Stimulated activated CD4-positive, alpha-beta T cell treated with anti-CD3 and anti-CD28 coated beads, Interleukin-15, amount 100 ng/mL, for 1 hour (primary cell): ENCODE measurements around the gene IRF2BP2.

Source experiments
- DNase-seq, 2 donors: peaks; one replicate each; pipeline ENCODE4 v3.0.0-alpha.2; 2020; ENCODE audit warnings: low read depth in 1 of 2, low spot score in 1 of 2

Gene IRF2BP2

DNA sequence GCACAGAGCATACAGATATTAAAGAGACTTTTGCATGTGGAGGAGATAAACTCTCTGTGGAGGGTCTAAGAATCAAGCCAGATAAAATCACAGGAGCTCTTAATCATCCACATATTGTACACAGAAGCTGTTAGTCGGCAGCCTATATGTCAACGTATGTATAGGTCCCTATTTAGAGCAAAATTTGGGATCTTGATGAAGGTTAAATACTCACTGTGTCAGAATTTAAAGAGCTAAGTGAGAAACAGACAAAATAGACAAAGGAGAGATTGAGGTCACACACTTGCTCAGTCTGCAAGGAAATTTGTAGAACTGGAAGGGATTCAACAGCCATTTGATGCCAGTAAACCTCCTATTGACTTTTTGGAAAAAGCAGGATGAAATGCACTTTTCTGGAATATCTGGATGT lies 4.1 kb upstream of the IRF2BP2 start:
- DNase-seq, result no peak

DNA sequence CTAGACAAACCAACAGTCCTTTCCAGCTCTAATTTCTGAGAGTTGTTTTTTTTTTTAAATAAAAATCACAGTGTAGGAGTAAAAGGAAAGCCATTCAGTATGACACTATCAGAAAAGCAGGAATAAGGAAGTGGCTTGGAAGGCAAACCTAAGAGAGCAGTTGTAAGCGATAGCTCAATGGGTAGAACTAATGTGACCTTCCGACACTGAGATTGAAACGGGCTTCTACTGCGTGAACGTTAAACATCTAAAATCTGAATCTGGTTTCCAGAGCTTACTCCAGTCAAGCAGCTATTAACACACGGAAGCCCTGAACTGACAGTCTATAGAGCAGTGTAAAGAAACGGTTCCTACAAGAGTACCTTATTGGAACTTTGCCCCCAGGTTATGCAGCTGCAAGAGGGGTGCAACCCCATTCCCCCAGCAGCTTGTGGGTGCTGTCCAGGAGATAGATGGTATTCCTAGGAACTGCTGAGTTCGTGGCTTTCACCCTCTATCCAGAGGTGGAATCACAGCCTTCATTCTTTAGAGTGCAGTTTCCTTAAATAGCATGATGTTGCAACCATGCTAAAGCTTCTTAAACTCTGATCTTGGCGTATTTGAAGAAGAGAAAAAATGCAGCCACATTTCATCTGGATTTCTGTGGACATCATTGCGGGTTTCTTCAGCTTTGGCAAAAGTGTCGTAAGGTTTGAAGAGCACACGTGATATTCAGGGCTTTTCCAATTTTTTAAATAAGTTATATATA lies 3.3 kb upstream of the IRF2BP2 start:
- no peak for DNase-seq

DNA sequence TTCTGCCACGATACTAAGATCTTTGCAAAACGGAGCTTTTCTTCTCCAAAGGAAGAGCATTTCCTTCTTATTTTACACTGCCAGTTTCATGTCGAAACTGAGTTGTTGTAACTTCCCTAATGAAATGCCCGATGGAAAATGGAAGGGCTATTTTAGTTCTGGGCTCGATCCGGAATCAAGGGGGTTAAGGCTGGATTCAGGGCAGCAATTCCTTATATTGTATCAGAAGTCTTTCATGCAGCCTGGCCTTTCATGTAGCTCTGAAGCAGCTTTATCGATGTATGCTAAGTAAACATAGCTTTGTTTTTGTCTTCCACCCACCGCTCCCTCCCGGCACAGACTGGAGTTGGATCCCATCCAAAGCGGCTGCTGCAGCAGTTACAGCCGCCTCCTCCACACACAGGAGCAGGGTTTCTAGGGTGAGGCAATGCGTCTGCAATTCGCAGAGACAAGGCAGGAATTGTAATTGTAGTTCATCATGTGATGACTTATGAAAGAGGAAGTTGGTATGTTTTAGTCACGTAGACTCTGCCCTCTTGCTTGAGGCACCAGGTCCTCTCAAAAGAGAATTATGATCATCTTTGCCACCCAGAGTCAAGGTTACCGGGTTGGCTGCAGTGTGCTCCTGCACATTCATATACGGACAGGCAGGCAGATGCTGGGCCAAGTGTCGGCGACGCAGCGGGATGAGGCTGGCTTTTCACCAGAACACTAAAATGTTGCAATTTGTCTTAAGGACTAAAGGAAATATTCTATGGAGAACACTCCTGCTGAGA lies 2.6 kb upstream of the IRF2BP2 start:
- peak; percentile 35 to 44 for DNase-seq

DNA sequence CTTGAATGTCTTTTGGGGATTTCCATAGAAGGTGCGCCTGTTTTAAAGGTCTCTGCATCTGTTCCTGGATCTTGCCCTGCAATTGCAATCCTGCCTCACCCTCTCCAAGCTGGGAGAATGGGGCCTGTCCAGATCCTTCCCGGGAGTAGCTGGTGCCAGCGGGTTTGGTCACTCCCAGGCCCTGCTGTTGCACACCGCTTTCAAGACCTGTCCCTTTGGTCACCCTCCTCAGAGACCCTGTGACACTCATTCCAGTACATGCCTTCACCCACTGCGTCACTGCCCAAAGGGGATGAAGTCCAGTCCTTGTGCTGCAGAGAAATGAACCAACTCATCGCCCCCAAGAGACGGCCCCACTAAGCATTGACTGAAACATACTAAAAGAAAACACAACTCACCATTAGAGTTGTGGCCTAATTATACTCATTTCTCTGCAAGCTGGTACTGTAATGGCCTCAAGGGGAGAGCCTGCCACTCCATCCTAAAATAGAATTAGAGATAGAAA lies 1.9 kb upstream of the IRF2BP2 start:
- DNase-seq, result no peak

DNA sequence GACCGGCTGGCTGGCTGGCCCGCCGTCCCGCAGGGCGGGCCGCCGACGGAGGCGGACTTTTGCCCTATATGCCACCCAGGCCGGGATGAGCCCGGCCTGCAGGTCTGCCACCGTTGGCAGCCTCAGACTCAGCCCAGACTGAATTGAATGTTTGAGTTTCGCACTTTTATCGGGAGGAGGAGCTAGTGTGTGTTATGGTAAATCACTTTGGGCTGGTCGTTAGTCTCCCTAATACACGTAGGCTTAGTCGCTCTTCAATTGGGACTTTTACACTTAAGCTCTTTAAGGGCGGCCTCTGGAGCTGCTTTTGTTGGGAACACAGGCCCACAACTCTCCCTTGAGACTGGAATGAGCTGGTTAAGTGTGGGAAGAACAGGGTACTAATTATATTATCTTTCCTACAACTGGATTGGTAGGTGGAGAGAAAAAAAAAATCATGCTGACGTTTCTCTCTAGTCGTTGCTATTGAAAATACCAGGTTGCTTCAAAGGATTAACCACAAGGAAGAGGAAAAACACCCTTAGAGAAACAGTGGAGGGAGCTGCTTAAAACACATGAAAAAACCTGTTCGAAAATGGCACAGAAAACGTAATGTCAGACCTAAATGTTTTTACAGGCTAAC lies 1.4 kb upstream of the IRF2BP2 start:
- DNase-seq, result no peak

DNA sequence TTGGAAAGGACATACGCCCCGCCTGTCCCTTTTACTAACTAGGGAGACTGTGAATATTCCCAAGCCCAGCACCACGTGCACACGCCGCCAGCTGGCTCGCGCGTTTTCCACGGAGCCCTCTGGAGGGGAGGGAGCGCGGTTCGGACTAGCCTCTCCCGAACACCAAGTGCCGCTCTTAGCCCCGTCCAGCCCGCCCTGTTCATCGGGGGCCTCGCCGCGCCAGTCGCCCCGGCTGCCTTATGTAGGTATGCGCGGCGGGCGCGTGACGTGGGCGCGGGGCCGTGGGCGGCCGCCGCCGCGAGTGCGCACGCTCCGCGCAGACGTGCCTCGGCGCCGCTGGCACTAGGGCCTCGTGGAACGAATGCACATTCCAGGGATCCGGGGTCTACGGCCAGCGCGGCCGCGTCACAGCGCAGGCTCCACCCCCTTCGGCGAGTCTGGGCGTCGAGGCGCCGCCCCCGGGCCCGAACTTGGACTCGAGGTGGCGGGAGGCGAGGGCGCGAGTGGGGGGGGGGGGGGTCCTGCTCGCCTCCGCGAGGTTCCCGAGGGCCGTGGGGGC lies 767 bp upstream of the IRF2BP2 start:
- peak; percentile 74 to 84 for DNase-seq

DNA sequence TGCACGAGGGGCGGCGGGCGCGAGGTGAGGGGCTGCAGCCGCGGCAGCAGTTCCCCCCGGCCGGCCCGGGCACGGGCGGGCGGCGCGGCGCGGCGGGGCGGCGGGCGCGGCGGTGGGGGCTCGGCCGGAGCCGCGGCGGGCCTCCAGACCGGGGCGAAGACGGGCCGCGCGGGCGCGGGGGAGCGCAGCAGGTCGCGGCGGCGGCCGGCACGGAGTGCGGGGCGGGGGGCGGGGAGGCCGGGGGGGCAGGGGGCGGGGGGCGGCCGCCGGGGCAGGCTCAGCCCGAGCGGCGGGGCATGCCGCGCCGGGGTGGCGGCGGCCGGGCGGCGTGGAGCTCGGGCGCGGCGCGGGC lies 311 bp downstream of the IRF2BP2 start:
- no peak for DNase-seq

DNA sequence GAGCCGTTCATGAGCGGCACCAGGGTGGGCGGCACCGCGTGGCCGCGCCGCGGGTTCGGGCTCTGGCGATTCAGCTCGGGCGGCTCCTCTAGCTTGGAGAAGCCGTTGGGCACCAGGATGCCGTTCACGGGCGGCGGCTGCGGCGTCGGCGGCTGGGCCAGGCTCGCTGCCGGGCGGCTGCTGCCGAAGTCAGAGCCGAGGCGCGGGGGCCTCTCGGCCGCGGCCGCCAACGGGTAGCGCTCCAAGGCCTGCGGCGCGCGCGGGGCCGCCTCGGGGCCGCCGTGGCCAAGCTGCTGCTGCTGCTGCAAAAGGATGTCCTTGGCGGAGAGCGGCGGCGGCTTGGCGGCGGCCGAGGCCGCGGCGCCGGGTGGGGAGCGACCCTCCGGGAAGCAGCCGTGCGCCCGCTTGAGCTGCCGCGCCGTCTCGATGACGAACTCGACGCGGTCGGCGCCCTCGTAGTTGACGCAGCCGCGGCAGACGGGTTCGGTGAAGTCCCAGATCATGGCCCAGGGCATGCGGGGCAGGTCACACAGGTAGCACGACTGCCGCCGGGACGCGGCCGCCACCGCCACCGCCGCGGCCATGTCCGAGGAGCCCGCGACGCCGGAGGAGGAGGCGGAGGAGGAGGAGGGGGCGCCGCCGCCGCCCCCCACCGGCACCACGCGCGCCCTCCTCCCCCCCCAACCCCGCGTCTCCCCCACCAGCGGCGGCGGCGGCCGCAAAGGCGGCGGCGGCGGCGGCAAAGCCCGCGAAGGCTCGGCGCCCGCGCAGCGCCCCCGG lies 877 bp downstream of the IRF2BP2 start:
- DNase-seq, result peak; percentile 44 to 56

DNA sequence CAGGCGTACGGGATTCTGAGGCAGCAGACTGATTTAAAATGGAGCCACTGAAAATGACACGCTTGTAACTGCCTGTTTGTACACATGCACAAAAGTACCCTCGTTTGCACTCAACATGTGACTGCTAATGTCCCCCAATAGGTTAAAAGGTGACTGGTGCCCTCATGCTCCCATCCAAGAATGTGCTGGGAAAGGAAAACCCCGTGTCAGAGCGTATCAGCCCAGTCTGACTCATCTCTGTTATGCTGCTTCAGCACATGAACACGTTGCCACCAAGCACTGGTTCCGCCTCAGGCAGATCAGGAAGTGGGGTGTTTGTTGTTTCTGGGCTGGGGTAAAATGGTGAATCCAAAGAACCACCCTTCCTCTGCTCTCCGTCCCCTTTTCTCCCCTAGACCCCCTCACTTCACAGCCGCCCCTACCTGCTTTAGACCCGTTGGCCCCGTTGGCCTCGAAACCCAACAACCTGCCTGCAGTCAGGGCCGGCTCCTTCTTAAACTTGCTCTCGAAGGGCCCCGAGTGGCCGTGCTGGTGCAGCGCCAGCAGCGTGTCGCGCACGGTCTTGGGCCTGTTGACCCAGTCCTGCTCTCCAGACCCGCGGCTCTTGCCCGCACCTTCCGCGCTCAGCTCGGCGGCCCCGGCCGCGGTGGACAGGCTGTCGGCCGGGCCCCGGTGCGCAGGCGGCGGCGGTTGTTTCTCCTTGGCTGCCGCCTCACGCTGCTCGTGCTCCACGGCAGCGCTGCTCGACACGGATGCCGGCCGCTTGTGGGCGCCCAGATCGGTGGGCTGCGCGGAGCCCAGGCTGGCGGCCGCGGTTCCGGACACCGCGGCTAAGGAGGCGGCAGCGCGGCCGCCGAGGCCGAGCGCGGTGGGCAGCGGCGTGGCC lies 1.7 kb downstream of the IRF2BP2 start:
- peak; percentile 54 for DNase-seq

DNA sequence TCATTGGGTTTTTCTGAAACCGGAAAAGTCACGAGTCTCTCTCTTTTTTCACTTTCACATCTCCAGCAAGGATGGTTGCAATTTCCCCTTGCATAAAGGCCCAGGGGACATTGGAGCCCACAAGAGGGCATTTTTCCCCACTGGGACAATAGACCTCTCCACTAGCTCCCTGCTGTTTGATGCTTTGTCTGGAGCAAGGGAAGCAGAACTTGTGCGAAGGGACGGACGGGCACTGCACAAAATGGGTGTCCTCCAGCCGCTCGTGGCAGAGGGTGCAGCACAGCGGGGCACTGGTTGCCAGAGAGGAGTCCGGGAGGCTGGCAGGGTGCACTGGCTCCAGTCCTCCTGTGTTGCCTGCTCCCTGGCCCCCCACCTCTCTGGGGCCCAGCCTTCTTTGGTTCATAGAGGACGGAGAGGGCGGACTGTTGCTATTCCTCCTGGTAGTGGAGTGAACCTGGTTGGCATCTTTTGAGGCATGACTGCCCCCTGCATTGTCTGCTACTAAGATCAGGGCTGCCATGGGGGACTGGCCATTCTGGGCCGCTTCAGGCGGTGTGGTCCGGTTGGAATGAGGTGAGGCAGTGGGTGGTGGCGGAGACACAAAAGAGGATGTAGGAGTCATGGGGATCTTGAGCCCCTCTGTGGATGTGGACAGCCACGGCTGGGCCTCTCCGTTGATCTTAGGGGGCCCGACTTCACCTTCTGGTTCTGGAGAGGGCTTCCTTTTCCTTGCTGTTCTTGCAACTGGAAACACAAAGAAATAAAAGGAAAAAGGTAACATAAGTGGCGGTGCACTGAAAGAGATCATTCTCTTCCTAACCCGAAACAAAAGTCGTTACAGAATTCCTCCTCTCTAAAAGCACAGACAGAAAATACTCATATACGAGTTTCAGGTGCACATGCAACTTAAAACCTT lies 2.6 kb downstream of the IRF2BP2 start:
- DNase-seq, result peak in 1 of 2 donors; percentile 6

DNA sequence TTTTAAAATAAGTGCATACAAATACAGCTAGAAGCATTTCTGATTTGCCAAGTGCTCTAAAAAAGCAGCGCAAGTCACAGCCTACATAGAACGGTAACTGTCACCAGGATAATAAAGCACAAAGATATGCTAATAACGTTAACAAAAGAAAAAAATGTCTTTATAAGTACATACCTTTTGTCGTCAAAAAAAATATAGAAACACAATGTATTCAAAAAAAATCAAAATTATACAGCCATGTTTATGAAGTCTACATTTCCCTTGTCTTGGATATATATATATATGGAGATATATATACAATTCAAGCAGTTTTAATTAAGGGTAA lies 3.2 kb downstream of the IRF2BP2 start:
- DNase-seq, result no peak

DNA sequence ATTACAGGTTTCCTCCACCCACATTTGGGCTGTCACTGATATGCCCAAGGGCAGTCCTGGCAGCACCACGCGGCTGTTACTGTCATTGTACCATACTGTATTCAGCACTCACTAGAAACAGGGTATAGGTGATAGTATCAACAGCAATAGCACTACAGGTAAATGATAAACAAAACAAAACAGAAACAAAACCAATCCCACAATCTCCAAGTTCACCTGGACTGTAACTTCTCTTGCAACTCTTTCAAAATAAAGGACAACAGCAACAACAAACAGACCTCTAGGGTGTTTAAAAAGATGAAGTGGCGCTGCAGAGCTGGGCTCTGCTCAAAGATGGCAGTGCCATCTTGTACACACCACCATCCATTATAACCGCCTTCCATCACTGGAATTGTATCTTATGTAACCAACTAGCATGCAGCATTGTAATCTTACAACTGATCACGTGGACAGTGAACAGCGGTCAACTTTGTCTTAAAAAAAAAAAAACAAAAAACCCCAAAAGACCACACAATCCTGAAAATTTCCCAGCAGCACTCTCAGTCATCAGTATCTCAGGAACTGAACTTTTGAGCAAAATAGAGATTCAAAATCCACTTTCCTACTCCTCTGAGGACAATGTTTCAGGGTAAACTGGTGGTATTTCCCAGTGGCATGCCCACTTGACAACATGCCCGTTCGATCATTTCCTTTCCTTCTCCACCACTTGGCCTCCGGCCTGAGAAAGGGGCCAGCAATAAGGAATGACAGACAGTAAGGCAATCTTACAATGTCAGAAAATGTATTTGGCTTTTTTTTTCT lies 3.8 kb downstream of the IRF2BP2 start:
- peak in 1 of 2 donors; percentile 7 for DNase-seq

DNA sequence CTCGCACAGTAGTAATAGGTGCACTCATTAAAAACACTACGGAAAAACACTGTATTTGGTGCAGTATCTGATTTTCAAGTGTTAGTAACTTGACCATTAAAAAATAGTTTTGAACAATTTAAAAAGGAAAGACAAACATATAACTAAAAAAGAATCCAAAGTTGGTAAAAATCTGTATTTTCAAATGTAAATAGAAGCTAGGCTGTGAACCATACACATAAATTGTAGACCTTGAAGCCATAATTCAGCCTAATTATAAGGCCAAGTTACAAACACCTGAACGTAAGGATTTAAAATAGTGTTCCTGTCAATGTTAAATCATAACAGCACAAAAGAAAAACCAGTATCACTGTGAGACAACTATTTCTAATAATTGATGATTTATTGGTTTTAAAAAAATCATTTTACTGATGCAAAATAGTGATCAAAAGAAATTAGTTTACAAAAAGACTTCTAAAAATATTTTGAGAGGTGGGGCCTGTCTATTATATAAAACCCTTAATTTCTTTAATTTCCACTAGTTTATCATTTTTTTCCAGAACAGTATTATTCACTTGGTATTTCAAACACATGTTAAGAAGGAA lies 4.5 kb downstream of the IRF2BP2 start:
- DNase-seq, result no peak

DNA sequence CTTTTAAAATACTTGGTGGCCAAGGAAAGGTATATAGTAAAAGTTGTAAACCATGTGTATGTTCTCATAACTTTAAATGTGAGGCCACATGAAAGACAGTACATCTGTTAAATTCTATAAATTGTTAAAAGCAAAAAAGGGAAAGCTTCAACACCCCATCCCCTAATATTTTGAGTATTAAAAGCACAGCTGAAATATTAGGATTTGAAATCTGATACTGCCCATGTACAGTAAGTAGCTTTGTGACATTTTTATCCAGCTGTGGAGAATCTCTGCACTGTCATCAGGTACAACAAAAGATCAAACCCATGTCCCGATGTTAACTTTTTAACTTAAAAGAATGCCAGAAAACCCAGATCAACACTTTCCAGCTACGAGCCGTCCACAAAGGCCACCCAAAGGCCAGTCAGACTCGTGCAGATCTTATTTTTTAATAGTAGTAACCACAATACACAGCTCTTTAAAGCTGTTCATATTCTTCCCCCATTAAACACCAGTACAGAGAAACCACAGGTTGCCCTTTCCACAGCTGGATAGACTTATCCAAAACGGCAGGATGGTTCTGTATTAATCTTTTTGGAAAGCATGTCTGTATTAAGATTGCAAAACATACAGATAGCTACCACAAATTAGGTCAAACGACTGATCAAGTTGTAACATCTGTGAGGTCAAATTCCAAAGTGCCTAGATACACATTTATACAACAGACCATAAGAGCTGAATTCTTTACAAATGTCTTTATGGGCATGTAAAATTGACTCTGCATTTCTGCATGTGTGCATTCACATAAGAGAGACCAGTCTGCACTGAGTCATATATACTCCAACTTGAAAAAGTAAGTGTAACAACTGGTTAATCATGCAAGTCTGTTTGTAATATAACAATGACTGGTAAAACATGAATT lies 5.2 kb downstream of the IRF2BP2 start:
- DNase-seq, result no peak

DNA sequence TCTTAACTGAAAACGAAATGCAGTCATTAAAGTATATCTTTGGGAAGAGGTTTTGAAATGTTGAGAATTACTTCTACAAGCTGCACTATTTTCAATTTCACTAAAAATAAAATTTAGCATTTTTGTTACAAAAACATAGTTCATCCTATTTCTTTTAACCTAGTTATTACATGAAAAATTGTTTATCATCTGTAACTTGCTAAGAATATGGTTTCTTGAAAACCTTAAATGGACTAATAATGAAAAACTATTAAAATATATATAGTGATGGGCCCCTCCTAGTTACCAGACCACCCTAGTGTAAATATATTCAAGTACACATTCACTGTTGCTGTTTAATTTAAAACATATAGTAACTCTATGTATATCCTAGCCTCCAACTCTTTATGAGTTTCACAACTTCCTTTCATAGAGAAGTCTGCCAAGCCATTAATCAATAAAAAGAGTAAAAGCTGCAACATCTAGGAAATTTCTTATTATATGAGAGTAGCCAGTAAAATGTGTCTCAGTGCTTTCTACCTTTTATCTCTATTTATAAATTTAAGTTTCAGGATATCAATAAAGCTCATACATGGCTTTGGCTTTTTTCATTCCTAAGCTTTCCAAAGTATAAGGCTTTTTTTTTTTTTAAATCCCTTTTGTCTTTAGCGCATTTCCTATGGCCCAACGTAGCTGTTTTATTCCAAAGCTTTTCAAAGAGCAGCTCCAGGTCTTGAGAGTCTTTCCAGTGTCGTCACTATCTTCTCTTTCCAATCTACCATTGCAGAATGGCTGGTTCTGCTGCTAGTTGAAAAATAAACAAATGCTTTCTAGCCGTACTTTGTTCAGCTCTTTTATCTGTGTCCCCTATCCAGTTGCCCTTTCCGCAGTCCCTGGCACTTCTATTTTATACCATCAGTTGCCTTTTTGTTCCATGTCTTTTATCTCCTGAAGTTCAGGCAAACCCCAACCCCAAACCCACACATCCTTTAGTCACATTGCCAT lies 6.5 kb downstream of the IRF2BP2 start:
- DNase-seq, result no peak
